ENCODE results near the gene CHID1.

GRCh38 chr11:914204-914603 is 3.6 kb upstream of the CHID1 start:
- TF ChIP-seq CTCF (IDR thresholded peaks at IDR 0.05) = no peak
- TF ChIP-seq POLR2AphosphoS5 (IDR thresholded peaks at IDR 0.05) = no peak
